HG03103 (cell line): Measurements from ENCODE around the gene LLPH.

Experiments
- ATAC-seq: cut with Tn5 transposase; IDR thresholded peaks from one replicate; pipeline ENCODE4 v1.9.1; 2021; ENCODE audit warnings: low read depth; ENCODE audit not compliant: unreplicated experiment

Gene LLPH

GRCh38 chr12:66144791-66145754 is 14.5 kb upstream of the LLPH start:
- no peak for ATAC-seq

GRCh38 chr12:66143868-66144267 is 13.3 kb upstream of the LLPH start:
- ATAC-seq: no peak

- ATAC-seq: no peak
Measured at GRCh38 chr12:66142826-66143225, 12.3 kb upstream of the LLPH start.

GRCh38 chr12:66141299-66141698 is 10.7 kb upstream of the LLPH start:
- ATAC-seq: no peak

- no peak for ATAC-seq
Measured at GRCh38 chr12:66140731-66141130, 10.2 kb upstream of the LLPH start.

- no peak for ATAC-seq
Measured at GRCh38 chr12:66139328-66139727, 8.8 kb upstream of the LLPH start.

GRCh38 chr12:66137937-66138336 is 7.4 kb upstream of the LLPH start:
- no peak for ATAC-seq

- ATAC-seq: no peak
Measured at GRCh38 chr12:66132408-66132807, 1.9 kb upstream of the LLPH start.

GRCh38 chr12:66131067-66131688 is 628 bp upstream of the LLPH start:
- ATAC-seq: no peak

GRCh38 chr12:66129934-66130266 is 650 bp downstream of the LLPH start:
- no peak for ATAC-seq

GRCh38 chr12:66127650-66128049 is 2.9 kb downstream of the LLPH start:
- ATAC-seq: no peak

- no peak for ATAC-seq
Measured at GRCh38 chr12:66120477-66120876, 10.1 kb downstream of the LLPH start.

GRCh38 chr12:66119870-66120241 is 10.7 kb downstream of the LLPH start:
- no peak for ATAC-seq

- no peak for ATAC-seq
Measured at GRCh38 chr12:66119229-66119869, 11.2 kb downstream of the LLPH start.

- no peak for ATAC-seq
Measured at GRCh38 chr12:66118240-66118891, 12.2 kb downstream of the LLPH start.

- ATAC-seq: no peak
Measured at GRCh38 chr12:66117242-66117641, 13.3 kb downstream of the LLPH start.

- no peak for ATAC-seq
Measured at GRCh38 chr12:66115071-66115600, 15.4 kb downstream of the LLPH start.

GRCh38 chr12:66113471-66113870 is 17.1 kb downstream of the LLPH start:
- ATAC-seq: no peak

GRCh38 chr12:66111605-66112004 is 18.9 kb downstream of the LLPH start:
- no peak for ATAC-seq

GRCh38 chr12:66109056-66109455 is 21.5 kb downstream of the LLPH start:
- ATAC-seq: no peak

GRCh38 chr12:66108386-66108785 is 22.2 kb downstream of the LLPH start:
- no peak for ATAC-seq
